ENCODE measurements around the gene VWA1. TPM values are rescaled to one million over a fixed set of nuclear protein-coding genes. Genes with fewer than 3 reads are reported as not detected.

The VWA1 gene
- total RNA-seq, 1 donor from 2014 or later = 44.5 TPM

GRCh38 chr1:1421907-1422464 is 13.5 kb upstream of the VWA1 start:
- Mint-ChIP-seq H3K36me3 (no peaks in the 10 kb centered on the region), H3K9me3 (no peaks in the 10 kb centered on the region), H3K4me1 (ENCODE audit: unreplicated experiment) (peaks cover 22% of the 10 kb centered on the region), H3K27ac (peak overlapping the region; percentile 72), H3K27me3 (no peaks in the 10 kb centered on the region), H3K4me3 (no peak overlapping the region)
- DNase-seq (ENCODE audit: extremely low spot score, unreplicated experiment) = no peak
- no peak for TF ChIP-seq CTCF (conservative IDR thresholded peaks at IDR 0.05)

GRCh38 chr1:1422465-1423244 is 12.8 kb upstream of the VWA1 start:
- DNase-seq (ENCODE audit: extremely low spot score, unreplicated experiment) = no peak
- peak overlapping the region; percentile 72 for H3K27ac Mint-ChIP-seq

GRCh38 chr1:1423245-1423597 is 12.3 kb upstream of the VWA1 start:
- Mint-ChIP-seq H3K27ac (peak overlapping the region; percentile 72), H3K9me3 (no peaks in the 10 kb centered on the region), H3K36me3 (no peaks in the 10 kb centered on the region), H3K4me3 (peak overlapping the region; percentile 65), H3K27me3 (no peaks in the 10 kb centered on the region), H3K4me1 (ENCODE audit: unreplicated experiment) (peaks cover 15% of the 10 kb centered on the region)
- DNase-seq (ENCODE audit: extremely low spot score, unreplicated experiment) = no peak
- no peak for TF ChIP-seq CTCF (conservative IDR thresholded peaks at IDR 0.05)

More at GRCh38 chr1:1422465-1423244, 12.8 kb upstream of the VWA1 start:
- no peak for TF ChIP-seq CTCF (conservative IDR thresholded peaks at IDR 0.05)
- no peaks in the 10 kb centered on the region for H3K27me3 Mint-ChIP-seq
- H3K4me3 Mint-ChIP-seq = peak overlapping the region; percentile 65
- no peaks in the 10 kb centered on the region for H3K36me3 Mint-ChIP-seq
- H3K9me3 Mint-ChIP-seq = no peaks in the 10 kb centered on the region
- peaks cover 20% of the 10 kb centered on the region for H3K4me1 Mint-ChIP-seq (ENCODE audit: unreplicated experiment)

DNA sequence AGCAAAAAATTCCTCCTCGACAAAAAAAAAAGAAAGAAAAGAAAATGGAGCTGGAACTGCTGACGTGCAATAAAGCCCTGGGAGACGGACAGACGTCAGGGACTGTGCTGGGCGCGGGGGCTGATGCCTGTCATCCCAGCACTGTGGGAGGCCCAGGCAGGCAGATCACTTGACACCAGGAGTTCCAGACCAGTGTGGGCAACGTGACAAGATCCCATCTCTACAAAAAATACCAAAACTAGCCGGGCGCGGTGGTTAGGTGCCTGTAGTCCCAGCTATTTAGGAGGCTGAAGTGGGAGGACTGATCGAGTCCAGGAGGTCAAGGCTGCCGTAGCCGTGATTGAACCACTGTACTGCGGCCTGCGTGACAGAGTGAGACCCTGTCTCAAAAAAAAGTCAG is 10.8 kb upstream of the VWA1 start:
- Mint-ChIP-seq H3K27ac (peak overlapping the region; percentile 41), H3K27me3 (no peaks in the 10 kb centered on the region), H3K4me3 (peak overlapping the region; percentile 17), H3K9me3 (no peaks in the 10 kb centered on the region), H3K4me1 (ENCODE audit: unreplicated experiment) (peaks cover 12% of the 10 kb centered on the region), H3K36me3 (no peaks in the 10 kb centered on the region)
- no peak for DNase-seq (ENCODE audit: extremely low spot score, unreplicated experiment)
- no peak for TF ChIP-seq CTCF (conservative IDR thresholded peaks at IDR 0.05)

GRCh38 chr1:1425426-1425752 is 10.1 kb upstream of the VWA1 start:
- Mint-ChIP-seq H3K4me3 (no peak overlapping the region), H3K36me3 (no peaks in the 10 kb centered on the region), H3K27me3 (no peaks in the 10 kb centered on the region), H3K4me1 (ENCODE audit: unreplicated experiment) (peaks cover 17% of the 10 kb centered on the region), H3K27ac (no peak overlapping the region), H3K9me3 (no peaks in the 10 kb centered on the region)
- no peak for DNase-seq (ENCODE audit: extremely low spot score, unreplicated experiment)
- no peak for TF ChIP-seq CTCF (conservative IDR thresholded peaks at IDR 0.05)
